PC-9 (cell line): Measurements from ENCODE around the gene MPP2.

Source experiments
- EZH2 ChIP-seq: fragments of 200-600 bp; sonication (generic); IDR thresholded peaks from 2 replicates; pipeline ENCODE4 v1.8.0; 2017; ENCODE audit warnings: antibody characterized with exemption, low read depth
- TF ChIP-seq, protein P1 (sequence below): fragments of 200-600 bp; sonication (generic); conservative IDR thresholded peaks from 2 replicates; pipeline ENCODE4 v1.6.1; 2017; ENCODE audit warnings: mixed run types, antibody characterized with exemption, mild to moderate bottlenecking, moderate library complexity

DNA sequence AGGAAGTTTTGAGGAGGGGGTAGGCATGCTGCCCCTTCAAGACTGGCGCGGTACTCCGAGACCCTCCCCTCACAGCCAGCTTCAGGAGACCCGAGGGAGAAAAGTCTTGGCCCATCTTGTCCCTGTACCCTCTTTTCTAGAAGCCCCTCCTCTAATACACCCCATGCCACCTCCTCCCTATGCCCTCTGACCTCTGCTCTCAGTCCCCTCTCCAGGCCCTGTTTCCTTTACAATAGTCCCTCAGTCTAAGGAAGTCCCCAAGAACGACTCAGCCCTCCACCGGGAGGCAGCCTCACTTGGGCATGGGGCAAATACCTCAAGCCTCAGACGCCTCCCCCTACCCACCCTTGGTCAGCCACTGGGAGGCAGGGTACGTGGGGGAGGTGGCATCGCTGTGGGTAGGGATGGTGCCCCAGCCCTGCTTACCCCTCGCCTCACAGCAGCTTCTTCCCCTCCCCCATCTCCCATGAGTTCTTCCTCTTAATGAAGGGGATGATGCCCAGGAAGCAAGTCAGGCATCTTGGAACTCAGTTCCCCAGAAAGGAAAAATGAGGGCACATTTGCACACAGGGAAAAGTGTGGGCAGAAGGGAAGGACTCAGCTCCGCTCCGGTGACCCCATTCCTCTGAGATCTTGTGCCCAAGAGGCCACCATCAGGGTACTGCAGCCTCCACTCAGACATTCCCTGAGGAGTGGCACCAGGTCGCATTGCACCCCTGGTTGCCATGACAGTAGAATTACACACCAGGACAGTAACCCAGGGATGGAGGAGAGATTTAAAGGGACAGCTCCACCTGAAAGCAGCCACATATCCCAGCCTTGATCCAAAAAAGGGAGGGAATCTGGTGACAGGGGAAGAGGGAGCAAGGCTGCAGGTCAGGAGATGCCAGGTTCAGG lies 6.2 kb downstream of the MPP2 start:
- TF ChIP-seq, protein P1, sequence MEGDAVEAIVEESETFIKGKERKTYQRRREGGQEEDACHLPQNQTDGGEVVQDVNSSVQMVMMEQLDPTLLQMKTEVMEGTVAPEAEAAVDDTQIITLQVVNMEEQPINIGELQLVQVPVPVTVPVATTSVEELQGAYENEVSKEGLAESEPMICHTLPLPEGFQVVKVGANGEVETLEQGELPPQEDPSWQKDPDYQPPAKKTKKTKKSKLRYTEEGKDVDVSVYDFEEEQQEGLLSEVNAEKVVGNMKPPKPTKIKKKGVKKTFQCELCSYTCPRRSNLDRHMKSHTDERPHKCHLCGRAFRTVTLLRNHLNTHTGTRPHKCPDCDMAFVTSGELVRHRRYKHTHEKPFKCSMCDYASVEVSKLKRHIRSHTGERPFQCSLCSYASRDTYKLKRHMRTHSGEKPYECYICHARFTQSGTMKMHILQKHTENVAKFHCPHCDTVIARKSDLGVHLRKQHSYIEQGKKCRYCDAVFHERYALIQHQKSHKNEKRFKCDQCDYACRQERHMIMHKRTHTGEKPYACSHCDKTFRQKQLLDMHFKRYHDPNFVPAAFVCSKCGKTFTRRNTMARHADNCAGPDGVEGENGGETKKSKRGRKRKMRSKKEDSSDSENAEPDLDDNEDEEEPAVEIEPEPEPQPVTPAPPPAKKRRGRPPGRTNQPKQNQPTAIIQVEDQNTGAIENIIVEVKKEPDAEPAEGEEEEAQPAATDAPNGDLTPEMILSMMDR, result no peak
- TF ChIP-seq EZH2, result no peak
